HG03460 (cell line): Measurements from ENCODE around the gene SLC25A13.
"Not testable (repeated sequence)": the region's sequence is repeated elsewhere in the genome, so short reads cannot be mapped to it uniquely, and the experiment has no call there.

Experiments
- ATAC-seq: cut with Tn5 transposase; IDR thresholded peaks from one replicate; pipeline ENCODE4 v1.9.1; 2021; ENCODE audit not compliant: unreplicated experiment

SLC25A13 gene

GRCh38 chr7:96173781-96174180 lies 148.1 kb downstream of the SLC25A13 start:
- ATAC-seq, result no peak

- ATAC-seq, result no peak
These were observed 152.5 kb downstream of the SLC25A13 start for GRCh38 chr7:96169439-96169838.

- peak; percentile 51 for ATAC-seq
These were observed 154.5 kb downstream of the SLC25A13 start for GRCh38 chr7:96167424-96167823.

- ATAC-seq, result no peak
These were observed 160.0 kb downstream of the SLC25A13 start for GRCh38 chr7:96161897-96162296.

GRCh38 chr7:96157856-96158255 lies 164.0 kb downstream of the SLC25A13 start:
- ATAC-seq, result no peak

- ATAC-seq, result not testable (repeated sequence)
These were observed 167.4 kb downstream of the SLC25A13 start for GRCh38 chr7:96154506-96154905.

GRCh38 chr7:96152706-96153105 lies 169.2 kb downstream of the SLC25A13 start:
- ATAC-seq, result no peak

GRCh38 chr7:96151889-96152288 lies 170.0 kb downstream of the SLC25A13 start:
- no peak for ATAC-seq

- no peak for ATAC-seq
These were observed 177.7 kb downstream of the SLC25A13 start for GRCh38 chr7:96144260-96144526.

- no peak for ATAC-seq
These were observed 178.2 kb downstream of the SLC25A13 start for GRCh38 chr7:96143495-96144259.

GRCh38 chr7:96136600-96137239 lies 185.2 kb downstream of the SLC25A13 start:
- no peak for ATAC-seq

GRCh38 chr7:96135241-96135640 lies 186.7 kb downstream of the SLC25A13 start:
- no peak for ATAC-seq

GRCh38 chr7:96131525-96131924 lies 190.4 kb downstream of the SLC25A13 start:
- ATAC-seq, result no peak

GRCh38 chr7:96127746-96128145 lies 194.2 kb downstream of the SLC25A13 start:
- ATAC-seq, result no peak

GRCh38 chr7:96126382-96126781 lies 195.5 kb downstream of the SLC25A13 start:
- ATAC-seq, result no peak

GRCh38 chr7:96122746-96123145 lies 199.2 kb downstream of the SLC25A13 start:
- ATAC-seq, result no peak

- ATAC-seq, result no peak
These were observed 200.1 kb downstream of the SLC25A13 start for GRCh38 chr7:96121752-96122151.

GRCh38 chr7:96120445-96121225 lies 201.3 kb downstream of the SLC25A13 start:
- ATAC-seq, result no peak

GRCh38 chr7:96118449-96119001 lies 203.4 kb downstream of the SLC25A13 start:
- no peak for ATAC-seq

GRCh38 chr7:96116173-96116572 lies 205.7 kb downstream of the SLC25A13 start:
- no peak for ATAC-seq

GRCh38 chr7:96114190-96114589 lies 207.7 kb downstream of the SLC25A13 start:
- no peak for ATAC-seq

- ATAC-seq, result no peak
These were observed 210.5 kb downstream of the SLC25A13 start for GRCh38 chr7:96111405-96111804.
